ENCODE data around the gene DHCR7.

GRCh38 chr11:71386202-71386601, 62.0 kb downstream of the DHCR7 start:
- no peak for TF ChIP-seq ZNF274 (IDR thresholded peaks at IDR 0.05; ENCODE audit: low read depth, low read length)
- no peak for TF ChIP-seq YY1 (IDR thresholded peaks at IDR 0.05; ENCODE audit: insufficient read depth, insufficient read length)
- no peak for TF ChIP-seq SUZ12 (IDR thresholded peaks at IDR 0.05; ENCODE audit: extremely low read depth, insufficient read depth, insufficient read length)
